MM.1S (cell line): ENCODE data around the gene RNASE8.

Source experiments
- DNase-seq: peaks from one replicate; pipeline ENCODE4 v3.0.0-alpha.2; 2015
- H2AFZ ChIP-seq: fragments of 300-600 bp; sonication (generic); 2 replicates; pipeline ENCODE4 v1.6.0; 2016; ENCODE audit warnings: antibody characterized with exemption, low read length
- H3F3A ChIP-seq: fragments of 300-600 bp; sonication (generic); 2 replicates; pipeline ENCODE4 v1.6.1; 2016; ENCODE audit warnings: mild to moderate bottlenecking, antibody characterized with exemption, low read length, moderate library complexity, mixed read lengths; ENCODE audit not compliant: insufficient read depth
- H3K27ac ChIP-seq: fragments of 300-600 bp; sonication (generic); 2 replicates; pipeline ENCODE4 v1.5.1; 2016; ENCODE audit warnings: mild to moderate bottlenecking, low read length
- H3K27me3 ChIP-seq: fragments of 300-600 bp; sonication (generic); replicated peaks from 2 replicates; pipeline ENCODE4 v1.6.0; 2016; ENCODE audit warnings: low read length; ENCODE audit not compliant: insufficient read depth
- H3K36me3 ChIP-seq: fragments of 300-600 bp; sonication (generic); replicated peaks from 2 replicates; pipeline ENCODE4 v1.6.1; 2016; ENCODE audit warnings: mild to moderate bottlenecking, low read length, mixed read lengths; ENCODE audit not compliant: insufficient read depth
- H3K4me1 ChIP-seq: fragments of 300-600 bp; sonication (generic); 2 replicates; pipeline ENCODE4 v1.6.1; 2016; ENCODE audit warnings: low read length, mixed read lengths
- H3K4me2 ChIP-seq: fragments of 300-600 bp; sonication (generic); 2 replicates; pipeline ENCODE4 v1.6.0; 2016; ENCODE audit warnings: low read depth, low read length
- H3K4me3 ChIP-seq: fragments of 300-600 bp; sonication (generic); 2 replicates; pipeline ENCODE4 v1.5.1; 2016; ENCODE audit warnings: low read length, mixed read lengths
- H3K79me2 ChIP-seq: fragments of 300-600 bp; sonication (generic); 2 replicates; pipeline ENCODE4 v1.6.1; 2016; ENCODE audit warnings: mixed run types, low read length, mixed read lengths
- H3K9ac ChIP-seq: fragments of 300-600 bp; sonication (generic); 2 replicates; pipeline ENCODE4 v1.6.1; 2016; ENCODE audit warnings: low read length, mixed read lengths
- H3K9me2 ChIP-seq: fragments of 300-600 bp; sonication (generic); replicated peaks from 2 replicates; pipeline ENCODE4 v1.6.1; 2016; ENCODE audit warnings: mild to moderate bottlenecking, low read length, mixed read lengths; ENCODE audit not compliant: insufficient read depth
- H3K9me3 ChIP-seq: fragments of 300-600 bp; sonication (generic); replicated peaks from 2 replicates; pipeline ENCODE4 v1.6.1; 2016; ENCODE audit warnings: mild to moderate bottlenecking, low read length, mixed read lengths; ENCODE audit not compliant: insufficient read depth
- H4K20me1 ChIP-seq: fragments of 300-600 bp; sonication (generic); 2 replicates; pipeline ENCODE4 v1.6.1; 2016; ENCODE audit warnings: mild to moderate bottlenecking, low read length, moderate library complexity, mixed read lengths; ENCODE audit not compliant: insufficient read depth
- CTCF ChIP-seq: fragments of 300-600 bp; sonication (generic); IDR thresholded peaks from 2 replicates; pipeline ENCODE4 v1.5.1; 2016; ENCODE audit warnings: antibody characterized with exemption, low read length, mixed read lengths
- EZH2 ChIP-seq: fragments of 300-600 bp; sonication (generic); optimal IDR thresholded peaks from 2 replicates; pipeline ENCODE3; 2017; ENCODE audit warnings: low read depth, mild to moderate bottlenecking, antibody characterized with exemption, low read length, mixed read lengths
- EZH2phosphoT487 ChIP-seq: fragments of 300-600 bp; sonication (generic); IDR thresholded peaks from 2 replicates; pipeline ENCODE4 v1.6.1; 2018; ENCODE audit warnings: antibody characterized with exemption, low read length

RNASE8 gene

GRCh38 chr14:21037156-21037555 is 20.5 kb upstream of the RNASE8 start:
- Histone ChIP-seq H3K9me3 (no peaks in the 10 kb centered on the region), H3K4me1 (no peaks in the 10 kb centered on the region), H3K4me2 (no peak overlapping the region), H3K36me3 (no peaks in the 10 kb centered on the region), H3K27me3 (no peaks in the 10 kb centered on the region), H2AFZ (no peak overlapping the region), H3K4me3 (no peak overlapping the region), H3K27ac (no peak overlapping the region), H4K20me1 (no peaks in the 10 kb centered on the region), H3K9me2 (no peaks in the 10 kb centered on the region), H3K9ac (no peak overlapping the region), H3F3A (no peaks in the 10 kb centered on the region), H3K79me2 (no peaks in the 10 kb centered on the region)
- no peak for DNase-seq
- TF ChIP-seq CTCF = no peak
- no peak for TF ChIP-seq EZH2
- no peak for TF ChIP-seq EZH2phosphoT487

- no peak overlapping the region for H3K27ac ChIP-seq
- H2AFZ ChIP-seq = no peak overlapping the region
- no peaks in the 10 kb centered on the region for H3K9me2 ChIP-seq
- no peaks in the 10 kb centered on the region for H4K20me1 ChIP-seq
- no peaks in the 10 kb centered on the region for H3F3A ChIP-seq
- no peak overlapping the region for H3K9ac ChIP-seq
- H3K4me1 ChIP-seq = no peaks in the 10 kb centered on the region
- H3K79me2 ChIP-seq = no peaks in the 10 kb centered on the region
- DNase-seq = no peak
- no peaks in the 10 kb centered on the region for H3K9me3 ChIP-seq
- TF ChIP-seq CTCF (no peak), EZH2 (no peak), EZH2phosphoT487 (no peak)
- H3K36me3 ChIP-seq = no peaks in the 10 kb centered on the region
- H3K4me3 ChIP-seq = no peak overlapping the region
- no peak overlapping the region for H3K4me2 ChIP-seq
- no peaks in the 10 kb centered on the region for H3K27me3 ChIP-seq
These were observed 18.9 kb upstream of the RNASE8 start for GRCh38 chr14:21038441-21039422.

GRCh38 chr14:21039585-21040369 is 17.8 kb upstream of the RNASE8 start:
- no peak for TF ChIP-seq EZH2
- TF ChIP-seq CTCF = peak; percentile 42
- no peaks in the 10 kb centered on the region for H3K9me3 ChIP-seq
- H2AFZ ChIP-seq = no peak overlapping the region
- no peak overlapping the region for H3K9ac ChIP-seq
- H3K36me3 ChIP-seq = no peaks in the 10 kb centered on the region
- H3K79me2 ChIP-seq = no peaks in the 10 kb centered on the region
- no peak overlapping the region for H3K4me3 ChIP-seq
- H4K20me1 ChIP-seq = no peaks in the 10 kb centered on the region
- H3K27ac ChIP-seq = no peak overlapping the region
- no peaks in the 10 kb centered on the region for H3F3A ChIP-seq
- H3K27me3 ChIP-seq = no peaks in the 10 kb centered on the region
- DNase-seq = peak; percentile 27
- no peak overlapping the region for H3K4me2 ChIP-seq
- no peaks in the 10 kb centered on the region for H3K9me2 ChIP-seq
- H3K4me1 ChIP-seq = no peaks in the 10 kb centered on the region
